GM23338 (cell line): ENCODE results near the gene PACS2. TPM values are rescaled to one million over a fixed set of nuclear protein-coding genes. Genes with fewer than 3 reads are reported as not detected.

Experiments used
- ATAC-seq: fragments of 200-7000 bp; cut with Tn5 transposase; 3 replicates; pipeline ENCODE4 v1.9.1; 2020
- DNase-seq: peaks from one replicate; pipeline ENCODE4 v3.0.0-alpha.2; 2015; ENCODE audit warnings: low spot score
- H2AFZ ChIP-seq: fragments of 200-600 bp; sonication (generic); 2 replicates; pipeline ENCODE4 v1.8.0; 2016; ENCODE audit warnings: antibody characterized with exemption, mild to moderate bottlenecking, moderate library complexity
- H3F3A ChIP-seq: fragments of 200-600 bp; sonication (generic); replicated peaks from 2 replicates; pipeline ENCODE4 v1.8.0; 2017; ENCODE audit warnings: antibody characterized with exemption, mixed run types, low read depth
- H3K27ac ChIP-seq: fragments of 200-600 bp; sonication (generic); 2 replicates; pipeline ENCODE4 v1.6.1; 2016; ENCODE audit warnings: low read depth
- H3K27me3 ChIP-seq: fragments of 200-600 bp; sonication (generic); 2 replicates; pipeline ENCODE4 v1.8.0; 2016; ENCODE audit warnings: mild to moderate bottlenecking, mixed run types, moderate library complexity; ENCODE audit not compliant: insufficient read depth
- H3K36me3 ChIP-seq: fragments of 200-600 bp; sonication (generic); 2 replicates; pipeline ENCODE4 v1.8.0; 2016; ENCODE audit warnings: mild to moderate bottlenecking; ENCODE audit not compliant: insufficient read depth
- H3K4me1 ChIP-seq: fragments of 200-600 bp; sonication (generic); 2 replicates; pipeline ENCODE4 v1.8.0; 2016; ENCODE audit warnings: mild to moderate bottlenecking, moderate library complexity; ENCODE audit not compliant: insufficient read depth
- H3K4me2 ChIP-seq: fragments of 200-600 bp; sonication (generic); 2 replicates; pipeline ENCODE4 v1.7.1; 2017; ENCODE audit warnings: mixed run types
- H3K4me3 ChIP-seq: fragments of 200-600 bp; sonication (generic); 2 replicates; pipeline ENCODE4 v1.6.1; 2016; ENCODE audit warnings: mixed run types
- H3K79me2 ChIP-seq: fragments of 200-600 bp; sonication (generic); replicated peaks from 2 replicates; pipeline ENCODE4 v1.8.0; 2017; ENCODE audit warnings: mild to moderate bottlenecking; ENCODE audit not compliant: insufficient read depth
- H3K9me2 ChIP-seq: fragments of 200-600 bp; sonication (generic); 2 replicates; pipeline ENCODE4 v1.8.0; 2017; ENCODE audit not compliant: insufficient read depth
- H4K20me1 ChIP-seq: fragments of 200-600 bp; sonication (generic); replicated peaks from 2 replicates; pipeline ENCODE4 v1.8.0; 2017; ENCODE audit warnings: mild to moderate bottlenecking; ENCODE audit not compliant: insufficient read depth
- H3K27ac Mint-ChIP-seq: 2 replicates; pipeline ENCODE4 v1.8.0; 2020; ENCODE audit warnings: inconsistent platforms, mild to moderate bottlenecking, moderate library complexity, mixed read lengths
- H3K27me3 Mint-ChIP-seq: 3 replicates; pipeline ENCODE4 v1.8.0; 2022; ENCODE audit warnings: low read depth, mild to moderate bottlenecking, moderate library complexity, mixed read lengths, inconsistent platforms; ENCODE audit not compliant: insufficient read depth, poor library complexity
- H3K36me3 Mint-ChIP-seq: 3 replicates; pipeline ENCODE4 v1.8.0; 2021; ENCODE audit warnings: low read depth, mild to moderate bottlenecking, inconsistent platforms, moderate library complexity, mixed read lengths
- H3K4me1 Mint-ChIP-seq: 3 replicates; pipeline ENCODE4 v1.8.0; 2020; ENCODE audit warnings: mild to moderate bottlenecking, inconsistent platforms, mixed read lengths
- H3K4me3 Mint-ChIP-seq: 3 replicates; pipeline ENCODE4 v1.8.0; 2021; ENCODE audit warnings: moderate library complexity, mild to moderate bottlenecking, inconsistent platforms, mixed read lengths
- H3K9me3 Mint-ChIP-seq: 3 replicates; pipeline ENCODE4 v1.8.0; 2020; ENCODE audit warnings: moderate library complexity, mild to moderate bottlenecking, inconsistent platforms, mixed read lengths
- EZH2 ChIP-seq: fragments of 200-600 bp; sonication (generic); IDR thresholded peaks from one replicate; pipeline ENCODE4 v1.8.0; 2017; ENCODE audit warnings: antibody characterized with exemption, mild to moderate bottlenecking, low read depth; ENCODE audit not compliant: unreplicated experiment
- EZH2phosphoT487 ChIP-seq: fragments of 200-600 bp; sonication (generic); IDR thresholded peaks from one replicate; pipeline ENCODE4 v1.8.1; 2018; ENCODE audit warnings: antibody characterized with exemption; ENCODE audit not compliant: unreplicated experiment
- JUNB ChIP-seq: IDR thresholded peaks from one replicate; pipeline ENCODE4 v1.6.1; 2016; ENCODE audit warnings: antibody characterized with exemption; ENCODE audit not compliant: unreplicated experiment
- NANOG ChIP-seq: IDR thresholded peaks from 2 replicates; pipeline ENCODE4 v1.6.1; 2016; ENCODE audit warnings: antibody characterized with exemption, borderline replicate concordance
- POLR2AphosphoS5 ChIP-seq: IDR thresholded peaks from 2 replicates; pipeline ENCODE4 v1.6.1; 2016; ENCODE audit warnings: antibody characterized with exemption, low read depth
- STAT1 ChIP-seq: IDR thresholded peaks from one replicate; pipeline ENCODE4 v1.6.1; 2016; ENCODE audit warnings: antibody characterized with exemption; ENCODE audit not compliant: unreplicated experiment
- ZNF114 ChIP-seq: fragments of 250-450 bp; sonication (Bioruptor Pico); IDR thresholded peaks from 2 replicates; pipeline ENCODE4 v1.5.0; 2020; ENCODE audit warnings: mild to moderate bottlenecking, moderate library complexity
- ZNF331 ChIP-seq: fragments of 250-450 bp; sonication (Bioruptor Pico); IDR thresholded peaks from 2 replicates; pipeline ENCODE4 v1.5.0; 2020; ENCODE audit warnings: low read depth, mild to moderate bottlenecking, moderate library complexity
- polyA plus RNA-seq: library from polyadenylated mRNA; unstranded; fragments of >200 nt; fragmentation: Nextera tagmentation; extraction: Ambion mirVana; gene quantifications from 2 replicates; pipeline ENCODE4 v1.2.1, GENCODE V29; 2016
- total RNA-seq: library from RNA; depleted of rRNA; stranded (reverse); fragments of >200 nt; shearing (Covaris generic); gene quantifications from 2 replicates; pipeline ENCODE4 v1.2.3, GENCODE V29; 2014
- TF ChIP-seq, protein P1 (sequence below), 2 experiments: fragments of 200-600 bp in 1 of 2; sonication (generic) in 1 of 2; conservative IDR thresholded peaks; 2 replicates each; pipeline versions ENCODE4 v1.5.1 to v1.6.1; 2016 to 2017; ENCODE audit warnings: antibody characterized with exemption in 2 of 2, low read depth in 2 of 2, mild to moderate bottlenecking in 2 of 2, moderate library complexity in 1 of 2
- TF ChIP-seq, protein P2 (sequence below): IDR thresholded peaks from one replicate; pipeline ENCODE4 v1.6.1; 2018; ENCODE audit warnings: antibody characterized with exemption; ENCODE audit not compliant: unreplicated experiment
- TF ChIP-seq, protein P3 (sequence below): IDR thresholded peaks from 2 replicates; pipeline ENCODE4 v1.6.1; 2016; ENCODE audit warnings: antibody characterized with exemption

The PACS2 gene
- total and polyA plus RNA-seq, 2 experiments from 2014 or later = 22.5 to 79.0 TPM

DNA sequence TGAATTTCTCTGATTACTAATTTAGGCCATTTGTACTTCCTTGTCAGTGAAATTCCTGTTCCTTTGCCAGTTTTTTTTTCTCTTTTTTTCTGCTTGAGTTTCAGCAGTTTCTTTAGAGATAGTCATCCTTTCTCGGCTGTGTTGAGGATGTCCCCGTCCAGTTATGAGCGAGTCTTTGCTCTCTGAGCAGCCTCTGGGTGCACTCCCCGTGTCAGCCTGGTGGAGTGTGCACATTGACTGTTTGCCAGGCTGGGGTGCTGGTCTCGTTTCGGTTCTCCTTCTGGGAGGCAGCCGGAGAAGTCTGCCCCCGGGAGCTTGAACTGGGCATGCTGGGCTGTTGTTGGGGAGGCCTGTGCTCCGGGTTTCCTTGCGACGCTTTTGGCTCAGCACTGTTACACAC, 3.0 kb downstream of the PACS2 start:
- no peak overlapping the region for H3K4me2 ChIP-seq
- no peak overlapping the region for H3K4me3 ChIP-seq
- peaks cover 2% of the 10 kb centered on the region for H3K36me3 Mint-ChIP-seq
- no peaks in the 10 kb centered on the region for H3K27me3 ChIP-seq
- peaks cover 44% of the 10 kb centered on the region for H4K20me1 ChIP-seq
- H3K9me2 ChIP-seq = no peaks in the 10 kb centered on the region
- H3K36me3 ChIP-seq = no peaks in the 10 kb centered on the region
- H3K4me3 Mint-ChIP-seq = no peak overlapping the region
- no peak overlapping the region for H3K27ac ChIP-seq
- no peaks in the 10 kb centered on the region; the same call in 1 of the 2 replicates for H3K4me1 ChIP-seq
- H3K27ac Mint-ChIP-seq = no peak overlapping the region
- H3K4me1 Mint-ChIP-seq = peaks cover 15% of the 10 kb centered on the region
- no peak for ATAC-seq
- no peak for DNase-seq
- H3K79me2 ChIP-seq = peaks cover 69% of the 10 kb centered on the region
- H3K27me3 Mint-ChIP-seq = peaks cover 22% of the 10 kb centered on the region
- TF ChIP-seq EZH2phosphoT487 (no peak), STAT1 (no peak), ZNF331 (CRISPR knock-in tag) (no peak), EZH2 (no peak), ZNF114 (CRISPR knock-in tag) (no peak), JUNB (no peak), POLR2AphosphoS5 (no peak)
- TF ChIP-seq, protein P1, sequence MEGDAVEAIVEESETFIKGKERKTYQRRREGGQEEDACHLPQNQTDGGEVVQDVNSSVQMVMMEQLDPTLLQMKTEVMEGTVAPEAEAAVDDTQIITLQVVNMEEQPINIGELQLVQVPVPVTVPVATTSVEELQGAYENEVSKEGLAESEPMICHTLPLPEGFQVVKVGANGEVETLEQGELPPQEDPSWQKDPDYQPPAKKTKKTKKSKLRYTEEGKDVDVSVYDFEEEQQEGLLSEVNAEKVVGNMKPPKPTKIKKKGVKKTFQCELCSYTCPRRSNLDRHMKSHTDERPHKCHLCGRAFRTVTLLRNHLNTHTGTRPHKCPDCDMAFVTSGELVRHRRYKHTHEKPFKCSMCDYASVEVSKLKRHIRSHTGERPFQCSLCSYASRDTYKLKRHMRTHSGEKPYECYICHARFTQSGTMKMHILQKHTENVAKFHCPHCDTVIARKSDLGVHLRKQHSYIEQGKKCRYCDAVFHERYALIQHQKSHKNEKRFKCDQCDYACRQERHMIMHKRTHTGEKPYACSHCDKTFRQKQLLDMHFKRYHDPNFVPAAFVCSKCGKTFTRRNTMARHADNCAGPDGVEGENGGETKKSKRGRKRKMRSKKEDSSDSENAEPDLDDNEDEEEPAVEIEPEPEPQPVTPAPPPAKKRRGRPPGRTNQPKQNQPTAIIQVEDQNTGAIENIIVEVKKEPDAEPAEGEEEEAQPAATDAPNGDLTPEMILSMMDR (conservative IDR thresholded peaks at IDR 0.05; ENCODE audit: low read depth in 2 of 2) = no peak
- TF ChIP-seq, protein P2, sequence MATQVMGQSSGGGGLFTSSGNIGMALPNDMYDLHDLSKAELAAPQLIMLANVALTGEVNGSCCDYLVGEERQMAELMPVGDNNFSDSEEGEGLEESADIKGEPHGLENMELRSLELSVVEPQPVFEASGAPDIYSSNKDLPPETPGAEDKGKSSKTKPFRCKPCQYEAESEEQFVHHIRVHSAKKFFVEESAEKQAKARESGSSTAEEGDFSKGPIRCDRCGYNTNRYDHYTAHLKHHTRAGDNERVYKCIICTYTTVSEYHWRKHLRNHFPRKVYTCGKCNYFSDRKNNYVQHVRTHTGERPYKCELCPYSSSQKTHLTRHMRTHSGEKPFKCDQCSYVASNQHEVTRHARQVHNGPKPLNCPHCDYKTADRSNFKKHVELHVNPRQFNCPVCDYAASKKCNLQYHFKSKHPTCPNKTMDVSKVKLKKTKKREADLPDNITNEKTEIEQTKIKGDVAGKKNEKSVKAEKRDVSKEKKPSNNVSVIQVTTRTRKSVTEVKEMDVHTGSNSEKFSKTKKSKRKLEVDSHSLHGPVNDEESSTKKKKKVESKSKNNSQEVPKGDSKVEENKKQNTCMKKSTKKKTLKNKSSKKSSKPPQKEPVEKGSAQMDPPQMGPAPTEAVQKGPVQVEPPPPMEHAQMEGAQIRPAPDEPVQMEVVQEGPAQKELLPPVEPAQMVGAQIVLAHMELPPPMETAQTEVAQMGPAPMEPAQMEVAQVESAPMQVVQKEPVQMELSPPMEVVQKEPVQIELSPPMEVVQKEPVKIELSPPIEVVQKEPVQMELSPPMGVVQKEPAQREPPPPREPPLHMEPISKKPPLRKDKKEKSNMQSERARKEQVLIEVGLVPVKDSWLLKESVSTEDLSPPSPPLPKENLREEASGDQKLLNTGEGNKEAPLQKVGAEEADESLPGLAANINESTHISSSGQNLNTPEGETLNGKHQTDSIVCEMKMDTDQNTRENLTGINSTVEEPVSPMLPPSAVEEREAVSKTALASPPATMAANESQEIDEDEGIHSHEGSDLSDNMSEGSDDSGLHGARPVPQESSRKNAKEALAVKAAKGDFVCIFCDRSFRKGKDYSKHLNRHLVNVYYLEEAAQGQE = no peak
- no peak overlapping the region for H2AFZ ChIP-seq
- no peaks in the 10 kb centered on the region; the same call in 2 of the 3 replicates for H3K9me3 Mint-ChIP-seq
- peaks cover 6% of the 10 kb centered on the region; the same call in 1 of the 2 replicates for H3F3A ChIP-seq

DNA sequence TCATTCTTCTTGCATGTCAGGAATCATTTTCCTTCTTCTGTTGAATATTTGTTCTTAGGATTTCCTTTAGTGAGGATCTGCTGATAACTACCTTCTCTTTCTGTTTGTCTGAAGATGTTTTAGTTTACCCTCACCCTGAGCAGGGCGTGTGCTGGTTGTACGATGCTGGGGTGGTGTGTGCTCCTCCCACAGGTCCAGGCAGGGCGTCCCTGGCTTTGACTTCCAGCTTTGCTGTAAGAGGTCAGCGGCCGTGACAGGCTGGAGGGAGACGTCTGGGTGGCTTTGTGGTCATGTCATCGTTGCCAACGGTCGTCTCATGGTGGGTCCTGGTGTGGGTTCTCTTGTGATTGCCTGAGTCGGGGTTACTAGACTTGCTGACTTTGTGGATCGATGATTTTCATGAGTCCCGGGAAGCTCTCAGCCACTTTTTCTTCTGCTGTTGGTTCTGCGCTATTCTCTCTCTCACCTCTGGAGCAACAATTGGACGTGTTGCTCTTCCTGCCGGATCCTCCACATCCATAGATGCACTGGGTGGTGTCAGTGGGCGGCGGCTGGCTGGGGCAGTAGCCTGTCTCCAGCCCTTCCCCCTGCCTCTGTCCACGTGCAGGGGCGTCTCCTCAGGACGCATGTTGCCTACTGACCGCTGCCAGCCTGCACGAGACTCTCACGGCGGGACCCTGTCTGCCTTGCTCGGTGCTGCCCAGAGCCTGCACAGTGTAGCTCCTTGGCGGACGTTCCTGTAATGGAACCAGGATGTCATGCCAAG, 8.4 kb downstream of the PACS2 start:
- H3K27ac Mint-ChIP-seq = no peak overlapping the region
- no peaks in the 10 kb centered on the region for H3F3A ChIP-seq
- peaks cover 26% of the 10 kb centered on the region; the same call in 1 of the 2 replicates for H3K4me1 ChIP-seq
- H2AFZ ChIP-seq = no peak overlapping the region
- peaks cover 18% of the 10 kb centered on the region for H3K27me3 Mint-ChIP-seq
- peaks cover 5% of the 10 kb centered on the region; the same call in 2 of the 3 replicates for H3K36me3 Mint-ChIP-seq
- no peak for ATAC-seq
- peaks cover 93% of the 10 kb centered on the region for H3K79me2 ChIP-seq
- DNase-seq = no peak
- H3K36me3 ChIP-seq = no peaks in the 10 kb centered on the region
- no peaks in the 10 kb centered on the region; the same call in 2 of the 3 replicates for H3K9me3 Mint-ChIP-seq
- H3K27me3 ChIP-seq = no peaks in the 10 kb centered on the region
- no peak overlapping the region for H3K4me2 ChIP-seq
- no peak overlapping the region for H3K4me3 ChIP-seq
- H3K9me2 ChIP-seq = no peaks in the 10 kb centered on the region
- peaks cover 61% of the 10 kb centered on the region; the same call in 1 of the 2 replicates for H4K20me1 ChIP-seq
- peaks cover 46% of the 10 kb centered on the region for H3K4me1 Mint-ChIP-seq
- H3K4me3 Mint-ChIP-seq = no peak overlapping the region; the same call in 2 of the 3 replicates
- H3K27ac ChIP-seq = no peak overlapping the region
- TF ChIP-seq ZNF114 (CRISPR knock-in tag) (no peak), ZNF331 (CRISPR knock-in tag) (no peak), NANOG (no peak), EZH2 (no peak), EZH2phosphoT487 (no peak), STAT1 (no peak)
- TF ChIP-seq, protein P2 = no peak
- TF ChIP-seq, protein P3, sequence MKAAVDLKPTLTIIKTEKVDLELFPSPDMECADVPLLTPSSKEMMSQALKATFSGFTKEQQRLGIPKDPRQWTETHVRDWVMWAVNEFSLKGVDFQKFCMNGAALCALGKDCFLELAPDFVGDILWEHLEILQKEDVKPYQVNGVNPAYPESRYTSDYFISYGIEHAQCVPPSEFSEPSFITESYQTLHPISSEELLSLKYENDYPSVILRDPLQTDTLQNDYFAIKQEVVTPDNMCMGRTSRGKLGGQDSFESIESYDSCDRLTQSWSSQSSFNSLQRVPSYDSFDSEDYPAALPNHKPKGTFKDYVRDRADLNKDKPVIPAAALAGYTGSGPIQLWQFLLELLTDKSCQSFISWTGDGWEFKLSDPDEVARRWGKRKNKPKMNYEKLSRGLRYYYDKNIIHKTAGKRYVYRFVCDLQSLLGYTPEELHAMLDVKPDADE = no peak
